Heart left ventricle (tissue), 13 donors: Measurements from ENCODE around the gene ILDR2.

Source experiments
- CTCF ChIP-seq, 12 donors: fragments of 200-600 bp; sonication (generic) in 4 of 12; IDR thresholded peaks; one replicate each; pipeline versions ENCODE4 v1.5.0 to v1.8.0; 2018 to 2022; ENCODE audit warnings: antibody characterized with exemption in 12 of 12, mild to moderate bottlenecking in 5 of 12
- POLR2A ChIP-seq, 2 donors: fragments of 450-650 bp; IDR thresholded peaks; one replicate each; pipeline ENCODE4 v1.6.1; 2017; ENCODE audit warnings: antibody characterized with exemption in 2 of 2, mild to moderate bottlenecking in 2 of 2, moderate library complexity in 2 of 2
- donor health status: ischemic (EF 13 %, LVEDD 7.1; RV severe dilation, severe dysfunction).
- donor health status: DM: no; HTN: yes; CAD: no.
- donor health status: DM: no; HTN: no; CAD: no.
- donor health status: ischemic (EF 25% LVEDD 6.9; RV normal size, moderate dysfunction).
- donor health status: ischemic (EF 25% LVEDD 5.7; RV mildly dilated, moderate dysfunction).
- donor health status: ischemic (EF 35%, LVEDD 5.7; RV mildly dilated, moderate dysfunction).
- donor health status: nonischemic (EF 11% LVEDD 7.7; RV severe dilation, severe dysfunction).
- donor health status: DM: yes; HTN: yes; CAD: no.
- donor health status: PGD.
- donor health status: ischemic (EF 29% LVEDD 5.4; RV normal size, mild dysfunction).
- donor health status: nonischemic (EF 23%, LVEDD 6.1; RV moderate dilation, normal function).

DNA sequence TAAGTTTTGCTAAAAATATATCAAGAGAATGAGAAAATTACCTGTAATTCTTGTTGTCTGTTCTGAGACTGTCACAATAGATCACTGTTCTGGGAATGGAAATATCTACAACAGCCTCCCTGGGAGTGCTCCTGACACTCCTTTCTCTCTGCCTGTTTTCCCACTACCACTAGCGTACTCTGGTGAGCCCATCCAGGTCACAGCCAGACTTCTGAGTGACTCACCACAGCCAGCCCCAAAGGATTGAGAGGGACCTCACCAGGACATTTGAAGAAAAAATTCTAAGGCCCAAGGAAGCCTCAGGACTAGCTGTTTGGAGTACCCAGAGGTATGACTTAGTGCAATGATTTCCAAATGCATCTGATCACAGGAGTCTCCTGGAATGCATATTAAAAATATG lies 60.3 kb downstream of the ILDR2 start:
- TF ChIP-seq CTCF (IDR thresholded peaks at IDR 0.05) (no peak), POLR2A (IDR thresholded peaks at IDR 0.05) (no peak)
